ENCODE results near the gene HCFC1.

The HCFC1 gene

DNA sequence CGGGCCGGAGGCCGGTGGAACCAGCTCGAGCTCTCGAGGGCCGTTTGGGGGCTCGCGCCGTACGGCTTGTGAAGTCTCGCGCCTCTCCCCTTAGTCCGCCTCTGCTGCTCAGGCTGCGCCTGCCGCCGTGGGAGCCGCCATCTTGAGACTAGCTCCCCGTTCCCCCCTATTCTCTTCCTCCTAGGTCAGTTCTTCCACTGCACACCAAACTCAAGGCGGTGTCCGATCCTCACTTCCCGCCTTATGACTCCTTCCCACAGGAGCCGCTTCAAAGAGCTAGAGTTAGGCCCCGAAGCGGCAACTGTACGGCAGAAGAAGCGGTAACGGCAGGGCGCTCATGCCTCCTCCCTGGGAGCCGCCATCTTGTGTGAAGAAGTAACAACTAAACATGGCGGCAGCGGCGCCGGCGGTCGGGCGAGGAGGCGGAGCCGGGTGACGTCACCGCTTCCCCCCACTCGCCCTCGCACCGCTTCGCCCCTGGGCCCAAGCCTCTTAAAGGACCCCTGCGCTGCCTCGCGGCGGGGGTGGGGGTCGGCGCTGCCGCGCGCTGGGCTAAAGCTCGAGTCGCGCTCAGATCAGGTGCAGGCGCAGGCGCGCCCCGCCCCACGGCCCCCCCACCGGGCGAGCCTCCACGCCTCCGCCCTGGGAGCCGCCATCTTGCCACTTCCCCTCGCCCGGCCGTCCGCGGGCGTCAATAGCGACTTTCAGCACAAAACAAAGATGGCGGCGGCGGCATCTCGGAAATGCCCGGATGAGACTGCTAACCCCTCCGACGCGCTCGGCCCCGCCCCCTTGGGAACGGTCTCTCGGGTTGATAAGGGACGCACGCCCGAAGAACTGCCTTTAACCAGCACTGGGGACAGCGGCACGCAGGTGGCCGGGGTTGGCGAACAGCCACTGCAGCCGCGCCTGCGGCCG lies at the start of gene HCFC1:
Gene HCFC1 (minus strand): TSS at position 369 of the 918 bp plus-strand sequence. CDS start 978 bp downstream, outside the sequence.
- peak; percentile 79 for DNase-seq

DNA sequence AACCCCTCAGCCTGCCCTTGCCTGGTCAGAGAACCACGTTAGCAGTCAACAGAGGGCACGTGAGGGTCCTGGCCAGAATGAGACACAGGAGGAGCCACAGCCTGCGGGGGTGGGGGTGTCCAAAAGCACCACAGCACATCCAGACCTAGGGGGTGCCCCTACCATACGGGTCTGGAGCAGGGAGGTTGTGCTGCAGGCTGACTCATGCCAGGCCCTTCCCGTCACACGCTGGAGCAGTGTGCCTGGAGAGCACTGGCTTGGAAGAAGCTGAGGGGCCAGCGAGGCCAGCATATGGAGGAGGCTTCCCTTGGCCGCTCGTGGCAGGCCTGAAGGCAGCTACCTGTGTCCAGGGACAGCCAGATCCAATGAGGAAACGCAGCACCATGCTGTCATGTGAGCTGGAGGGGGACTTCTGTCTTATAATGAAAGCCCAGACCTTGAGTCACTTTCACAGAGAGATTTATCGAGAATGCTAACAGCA lies 49.6 kb upstream of the HCFC1 start:
- no peak for DNase-seq

DNA sequence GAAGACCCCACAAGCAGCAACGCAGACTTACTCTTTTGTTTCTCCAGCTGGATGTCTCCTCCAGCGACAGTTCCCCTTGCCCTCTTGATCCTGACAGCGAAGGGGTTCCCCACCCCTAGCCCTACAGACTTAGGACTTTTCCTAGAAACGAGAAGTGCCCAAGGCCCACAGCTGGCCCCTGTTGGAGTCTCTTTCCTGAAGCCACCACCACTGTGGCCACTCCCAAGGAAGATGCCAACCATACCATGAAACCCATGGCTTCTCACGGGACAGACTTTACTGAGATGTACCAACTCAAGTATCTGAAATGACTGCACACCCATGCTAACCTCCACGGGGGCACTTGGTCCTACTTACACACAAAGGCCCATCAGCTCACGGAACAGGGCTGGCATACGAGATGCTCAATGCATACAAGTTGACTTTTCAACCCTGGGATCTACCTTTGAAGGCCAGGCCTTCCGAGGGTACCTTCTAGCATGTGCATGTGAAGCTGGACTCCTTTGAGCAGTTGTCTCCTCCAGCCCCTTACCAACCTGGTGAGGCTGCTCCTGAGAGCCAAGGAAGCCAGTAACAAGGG lies 49.0 kb upstream of the HCFC1 start:
- no peak for DNase-seq

DNA sequence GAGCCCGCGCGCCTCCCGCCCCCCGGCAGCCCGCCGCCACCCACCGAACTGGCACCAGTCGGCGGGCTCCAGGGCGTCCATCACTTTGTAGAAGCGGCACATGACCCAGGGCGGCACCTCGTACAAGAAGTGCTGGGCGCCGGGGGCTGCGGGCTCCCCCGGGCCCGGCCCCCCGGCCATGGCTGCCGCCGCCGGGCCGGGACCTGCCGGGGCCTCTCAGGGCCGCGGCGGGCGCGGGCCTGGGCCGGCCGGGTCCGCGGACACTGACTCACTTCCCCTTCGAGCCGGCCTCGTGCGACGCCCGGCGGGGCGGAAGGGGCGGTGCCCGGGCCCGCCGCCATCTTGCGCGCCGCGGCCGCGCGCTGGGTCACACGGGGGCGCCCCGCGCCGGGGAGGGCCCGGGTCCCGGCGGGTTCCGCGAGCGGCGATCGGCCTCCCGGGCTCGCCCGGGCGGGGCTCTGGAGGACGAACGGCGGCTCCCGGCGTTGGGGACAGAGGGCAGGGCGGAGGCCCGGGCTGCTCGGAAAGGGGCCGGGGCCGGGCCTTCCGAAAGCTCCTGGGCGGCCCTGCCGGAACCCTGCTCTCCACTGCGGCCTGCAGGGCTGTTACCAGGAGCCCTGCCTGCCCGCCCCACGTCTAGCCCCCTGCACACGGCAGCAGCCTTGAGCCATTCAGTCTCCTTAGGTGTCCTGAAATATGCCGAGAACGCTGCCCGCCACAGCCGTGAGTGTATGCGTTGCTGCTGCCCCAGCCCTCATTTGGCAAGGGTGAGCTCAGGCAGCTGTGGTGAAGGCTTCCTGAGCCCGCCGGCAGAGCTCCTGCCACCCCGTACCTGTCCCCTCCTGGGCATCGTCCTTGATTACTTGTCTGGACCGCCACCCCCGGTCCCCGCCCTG lies 48.3 kb upstream of the HCFC1 start, which contains the start of gene IRAK1:
Gene IRAK1 (minus strand): TSS at position 270 of the 896 bp plus-strand sequence. CDS start 90 bp downstream, at position 180.
- DNase-seq = peak; percentile 12

DNA sequence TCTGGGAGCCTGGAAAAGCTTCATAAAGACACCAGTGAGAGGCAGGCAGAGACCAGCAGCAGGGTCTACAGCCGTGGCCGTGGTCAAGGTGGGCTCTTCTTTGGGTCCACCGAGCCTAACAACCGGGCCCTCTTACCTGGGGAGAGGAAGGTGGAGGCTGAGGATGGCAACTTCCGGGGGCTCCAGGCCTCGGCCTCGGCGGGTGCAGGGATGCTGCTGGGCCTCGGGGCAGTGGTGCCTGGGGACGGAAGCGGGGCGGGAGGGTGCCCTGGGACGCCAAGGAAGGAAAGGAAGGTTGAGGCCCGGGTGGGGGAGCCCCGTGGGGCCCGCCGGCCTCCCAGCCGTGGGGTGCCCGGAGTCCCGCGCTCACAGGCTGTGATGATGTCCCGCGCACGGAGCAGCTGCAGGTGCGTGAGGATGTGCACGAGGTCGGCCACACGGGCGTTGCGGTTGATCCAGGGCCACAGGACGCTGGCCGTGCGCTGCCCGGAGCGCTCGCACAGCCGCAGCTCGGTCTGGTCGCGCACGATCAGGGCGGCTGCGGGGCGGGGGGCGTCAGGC lies 47.5 kb upstream of the HCFC1 start:
- no peak for DNase-seq

DNA sequence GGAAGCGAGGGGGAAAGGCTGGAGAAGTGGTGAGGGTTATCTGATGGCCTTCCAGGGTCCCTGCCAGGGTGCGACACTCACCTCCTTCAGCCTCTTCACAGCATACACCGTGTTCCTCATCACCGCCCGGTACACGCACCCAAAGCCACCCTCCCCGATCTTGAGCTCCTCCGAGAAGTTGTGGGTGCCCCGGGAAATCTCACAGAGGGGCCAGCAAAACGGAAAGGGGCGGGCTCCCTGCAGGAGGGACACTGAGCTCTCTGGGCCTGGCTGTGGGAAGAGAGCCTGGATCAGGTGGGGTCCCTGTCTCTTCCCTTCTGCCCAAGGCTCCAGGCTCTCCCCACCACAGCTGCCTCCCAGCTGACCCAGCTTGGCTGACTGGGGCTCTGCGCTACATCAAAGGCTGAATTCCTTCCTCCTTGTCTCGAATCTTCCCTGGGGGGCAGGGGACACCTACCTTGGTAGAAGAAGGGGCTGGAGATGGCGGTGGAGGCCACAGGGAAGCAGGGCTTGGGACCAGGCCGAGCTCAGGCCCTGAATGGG lies 47.0 kb upstream of the HCFC1 start:
- no peak for DNase-seq

DNA sequence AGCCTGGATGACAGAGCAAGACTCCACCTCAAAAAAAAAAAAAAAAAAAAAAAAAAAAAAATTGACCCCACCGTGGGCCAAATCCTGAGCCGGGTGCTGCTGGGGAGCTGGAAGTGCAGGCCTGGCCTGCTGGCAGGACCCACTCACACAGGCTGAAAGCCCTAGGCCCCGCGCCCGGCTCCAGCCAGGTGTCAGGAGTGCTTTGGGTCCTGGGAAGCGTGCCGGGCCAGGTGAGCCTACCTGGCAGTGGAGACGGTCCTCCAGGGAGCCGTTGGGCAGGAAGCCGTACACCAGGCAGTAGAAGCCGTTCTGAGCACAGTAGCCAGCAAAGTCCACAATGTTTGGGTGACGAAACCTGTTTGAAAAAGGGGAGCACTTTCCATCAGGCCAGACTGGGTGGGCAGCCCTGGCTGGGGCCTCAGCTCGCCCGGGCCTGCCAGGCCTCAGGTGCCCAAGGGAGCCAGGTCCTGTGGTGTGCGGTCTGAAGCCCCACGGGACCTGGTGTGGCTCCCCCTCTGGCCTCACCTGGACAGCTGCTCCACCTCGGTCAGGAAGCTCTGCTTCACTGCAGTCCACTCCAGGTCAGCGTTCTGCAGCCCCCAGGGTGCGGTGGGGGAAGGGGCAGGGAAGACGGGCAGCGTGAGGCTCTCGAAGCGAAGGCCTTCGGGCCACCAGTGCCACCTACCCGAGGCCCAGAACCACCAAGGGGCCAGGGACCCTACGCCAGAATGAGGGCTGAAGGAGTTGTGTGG lies 46.3 kb upstream of the HCFC1 start:
- no peak for DNase-seq

DNA sequence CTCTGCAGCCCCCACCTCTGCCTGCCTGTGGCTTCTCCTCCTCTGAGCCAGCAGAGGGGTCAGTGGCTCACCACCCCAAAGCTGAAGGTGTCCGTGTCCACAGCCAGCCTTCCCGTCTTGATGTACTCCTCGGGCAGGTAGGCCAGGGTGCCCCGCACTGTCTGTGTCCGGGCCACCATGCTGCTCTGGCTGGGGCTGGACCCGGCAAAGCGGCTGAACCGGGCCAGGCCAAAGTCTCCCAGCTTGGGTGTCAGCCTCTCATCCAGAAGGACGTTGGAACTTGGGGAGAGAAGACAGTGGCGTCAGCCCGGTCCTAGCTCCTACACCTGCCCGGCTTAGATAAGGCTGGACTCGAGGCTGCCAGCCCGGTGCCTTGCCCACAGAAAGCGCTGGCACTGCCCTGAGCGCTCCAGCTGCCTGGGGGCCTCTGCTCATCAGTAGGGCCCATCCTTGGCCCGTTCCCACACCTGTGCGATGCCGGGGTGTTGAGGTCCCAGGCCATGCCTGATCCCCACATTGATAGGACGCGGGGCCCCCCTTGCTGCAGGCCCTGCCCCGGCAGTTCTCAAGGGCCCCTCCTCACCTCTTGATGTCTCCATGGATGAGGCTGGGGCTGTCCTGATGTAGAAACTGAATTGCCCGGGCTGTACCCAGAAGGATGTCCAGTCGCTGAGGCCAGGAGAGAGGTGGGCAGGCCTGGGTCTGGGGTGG lies 44.9 kb upstream of the HCFC1 start:
- no peak for DNase-seq

DNA sequence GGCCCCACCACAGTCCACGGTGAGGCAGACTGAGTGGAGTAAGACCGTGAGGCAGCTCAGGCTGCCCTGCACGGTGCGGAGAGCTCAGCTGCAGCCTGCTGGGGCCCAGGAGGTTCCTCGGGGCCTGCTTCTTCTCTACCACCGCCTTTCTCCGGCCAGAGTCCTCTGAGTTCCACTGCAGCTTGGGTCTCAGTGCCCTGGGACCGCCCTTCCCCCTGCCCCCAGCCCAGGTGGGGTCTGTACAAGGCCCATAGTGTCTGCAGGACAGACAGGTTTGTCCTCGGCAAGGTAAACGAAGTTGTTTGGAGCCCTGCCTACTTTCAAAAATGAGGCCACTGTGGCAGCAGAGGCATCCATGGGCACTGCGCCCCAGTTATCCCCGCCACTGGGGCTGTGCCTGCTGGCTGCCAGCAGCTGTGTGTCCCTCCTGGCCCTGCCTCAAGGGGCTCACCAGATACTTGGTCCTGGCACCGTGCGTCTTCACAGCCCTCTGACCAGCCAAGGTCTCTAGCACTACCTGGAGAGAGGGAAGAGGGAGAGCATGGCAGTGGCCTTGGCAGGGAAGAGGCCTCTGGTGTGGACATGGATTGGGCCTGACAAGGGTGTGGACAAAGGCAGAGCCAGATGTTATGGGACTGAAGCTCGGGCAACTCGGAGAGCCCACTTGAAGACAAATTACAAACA lies 44.1 kb upstream of the HCFC1 start:
- DNase-seq = no peak

DNA sequence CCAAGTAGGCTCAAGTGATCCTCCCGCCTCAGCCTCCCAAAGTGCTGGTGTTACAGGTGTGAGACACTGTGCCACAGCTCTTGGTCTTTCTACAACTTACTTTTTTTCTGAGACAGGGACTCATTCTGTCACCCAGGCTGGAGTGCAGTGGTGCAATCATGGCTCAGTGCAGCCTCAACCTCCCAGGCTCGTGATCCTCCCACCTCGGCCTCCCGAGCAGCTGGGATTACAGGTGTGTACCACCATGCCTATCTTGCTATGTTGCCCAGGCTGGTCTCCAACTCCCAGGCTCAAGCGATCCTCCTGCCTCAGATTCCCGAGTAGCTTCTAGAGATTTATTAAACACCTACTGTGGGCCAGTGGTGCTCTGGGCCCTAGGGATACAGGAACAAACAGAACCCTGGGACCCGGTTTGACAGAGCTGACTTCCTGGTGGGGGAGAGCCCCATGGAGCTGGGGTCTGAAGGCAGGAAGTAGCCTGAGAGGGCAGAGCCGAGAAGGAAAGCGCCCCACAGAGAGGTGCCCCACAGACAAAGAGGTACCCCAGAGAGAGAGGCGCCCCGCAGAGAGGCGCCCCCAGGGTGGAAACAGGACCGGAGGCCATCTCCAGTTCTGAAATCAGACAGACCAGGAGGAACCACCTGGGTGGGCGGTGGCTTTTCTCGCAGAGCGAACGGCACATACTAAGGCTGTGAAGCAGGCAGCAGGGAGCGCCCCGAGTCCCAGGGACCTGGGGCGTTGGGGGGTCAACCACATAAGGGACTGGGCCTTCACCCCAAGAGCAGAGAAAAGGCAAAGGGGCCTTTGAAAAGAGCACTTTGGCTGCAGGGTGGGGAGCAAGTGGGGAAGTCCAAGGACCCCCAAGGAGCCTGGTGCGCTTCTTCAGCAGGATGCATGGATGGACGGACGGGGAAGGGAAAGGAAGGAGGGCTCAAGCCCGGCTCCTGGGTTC lies 43.1 kb upstream of the HCFC1 start:
- DNase-seq = no peak

DNA sequence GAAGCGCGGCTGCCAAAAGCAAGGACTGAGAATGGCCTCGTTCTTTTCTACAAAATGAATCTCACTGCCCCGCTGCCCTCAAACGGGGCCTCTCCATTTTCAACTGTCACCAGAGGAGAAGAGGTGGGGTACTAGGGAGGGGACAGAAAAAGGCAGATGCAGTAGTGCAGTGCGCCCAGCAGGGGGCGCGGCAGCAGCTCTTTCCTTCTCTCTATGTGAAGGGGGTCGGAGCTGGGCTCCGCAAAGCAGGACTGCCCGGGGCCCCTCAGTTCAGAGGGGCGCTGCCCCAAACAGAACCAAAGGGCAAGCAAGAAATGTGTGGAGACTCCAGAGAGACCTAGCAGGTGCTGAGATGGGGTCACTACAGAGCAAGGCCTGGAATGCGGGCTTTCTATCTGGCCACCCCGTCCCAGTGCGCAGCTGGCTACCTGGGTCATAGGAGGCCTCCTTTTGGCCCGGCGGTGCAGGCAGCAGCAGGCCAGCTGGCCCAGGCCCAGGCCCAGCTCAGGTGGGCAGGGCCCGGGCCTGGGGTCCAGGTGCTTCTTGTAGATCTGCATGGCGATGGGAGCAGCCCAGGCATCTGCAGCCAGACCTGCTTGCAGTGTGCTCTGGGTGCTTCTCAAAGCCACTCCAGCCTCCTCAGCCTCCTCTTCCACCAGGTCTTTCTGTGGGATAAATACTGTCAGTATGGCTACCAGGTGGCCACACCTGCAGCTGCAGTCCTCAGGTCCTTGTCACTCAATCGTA lies 42.2 kb upstream of the HCFC1 start:
- no peak for DNase-seq

DNA sequence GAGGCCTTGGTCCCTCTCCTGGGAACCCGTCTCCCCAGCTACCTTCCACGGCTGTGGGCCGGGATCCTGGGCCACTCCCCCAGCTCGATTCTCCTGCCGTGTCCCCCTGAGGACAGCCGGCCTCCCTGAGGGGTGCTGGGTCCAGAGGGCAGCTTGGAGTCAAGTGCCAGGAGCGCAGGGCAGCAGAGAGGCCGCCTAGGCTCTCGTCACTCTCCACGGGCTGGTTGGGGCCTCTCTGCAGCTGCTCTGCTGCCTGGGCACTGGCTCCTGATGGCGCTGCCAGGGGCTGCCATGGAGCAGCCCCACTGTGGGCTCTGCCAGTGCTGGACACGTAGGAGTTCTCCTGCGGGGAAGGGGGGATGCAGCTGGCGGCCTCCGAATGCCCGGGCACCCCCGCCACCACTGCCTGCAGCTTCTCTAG lies 41.4 kb upstream of the HCFC1 start:
- no peak for DNase-seq

DNA sequence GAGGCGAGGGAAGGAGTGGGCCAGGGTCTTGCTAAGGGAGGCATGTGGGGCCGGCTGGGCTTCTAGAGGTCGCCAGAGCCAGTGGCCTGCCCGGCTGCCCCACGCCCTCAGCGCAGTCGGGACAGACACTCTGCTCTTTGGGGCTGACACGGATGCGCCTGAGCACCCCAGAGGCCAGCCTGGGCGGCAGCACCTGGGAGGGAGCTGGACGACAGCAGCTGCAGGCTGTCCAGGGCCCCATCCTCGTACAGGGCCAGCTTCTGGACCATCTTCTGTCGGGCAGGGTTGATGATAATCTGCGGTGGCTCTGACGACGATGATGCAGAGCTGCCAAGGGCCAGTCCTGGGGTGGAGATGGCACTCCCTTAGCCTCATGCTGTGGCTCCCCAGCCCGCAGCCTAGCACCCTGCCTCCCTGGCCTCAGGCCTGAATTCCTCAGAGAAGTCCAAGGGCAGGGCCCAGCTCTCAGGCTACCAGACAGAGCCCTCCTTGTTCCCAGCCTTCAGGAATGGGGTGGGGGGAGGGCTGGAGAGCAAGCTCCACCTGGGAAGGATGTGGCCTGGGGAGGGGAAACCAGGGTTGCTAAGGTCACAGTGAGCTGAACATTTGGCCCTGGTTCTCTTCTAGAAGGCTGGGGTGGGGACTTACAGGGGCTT lies 40.8 kb upstream of the HCFC1 start:
- no peak for DNase-seq

DNA sequence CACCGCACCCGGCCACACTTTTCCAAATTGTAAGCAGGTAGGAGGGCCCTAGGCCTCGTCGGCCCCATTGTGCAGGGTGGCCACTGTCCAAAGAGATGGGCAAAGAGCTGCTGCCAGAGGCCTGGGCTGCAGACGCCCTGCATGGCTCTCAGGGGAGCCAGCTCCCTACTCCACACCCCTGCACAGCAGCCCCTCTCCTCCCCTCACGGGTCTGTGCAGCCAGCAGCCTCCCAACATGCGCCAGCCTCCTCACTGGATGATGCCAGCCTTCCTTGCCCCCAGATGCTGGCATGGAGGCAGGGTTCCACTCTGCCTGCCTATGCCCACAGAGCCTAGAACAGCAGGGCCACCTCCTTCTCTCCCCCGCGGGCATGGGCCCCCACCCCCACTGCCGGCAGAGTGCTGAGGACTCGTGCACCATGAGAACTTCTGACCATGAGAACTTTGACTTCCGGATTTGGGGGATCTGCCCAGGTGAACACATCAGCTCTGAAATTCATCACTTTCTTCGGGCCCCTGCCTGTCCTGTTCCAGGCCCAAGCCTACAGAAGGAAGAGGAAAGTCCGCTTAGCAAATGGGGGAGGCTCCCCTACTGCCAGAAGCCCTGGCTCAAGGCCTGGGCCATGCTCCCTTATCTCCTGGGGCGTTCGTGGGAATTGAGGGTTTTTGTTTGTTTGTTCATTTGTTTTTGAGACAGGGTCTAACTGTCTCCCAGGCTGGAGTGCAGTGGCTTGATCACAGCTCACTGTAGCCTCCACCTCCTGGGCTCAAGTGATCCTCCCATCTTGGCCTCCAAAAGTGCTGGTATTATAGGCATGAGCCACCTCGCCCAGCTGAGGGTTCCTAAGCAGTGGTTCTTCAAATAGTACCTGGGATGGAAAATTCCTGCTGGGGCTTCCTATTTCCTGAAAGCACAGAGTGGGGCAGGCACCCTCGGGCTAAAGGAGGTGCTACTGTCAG lies 40.0 kb upstream of the HCFC1 start:
- DNase-seq = no peak

DNA sequence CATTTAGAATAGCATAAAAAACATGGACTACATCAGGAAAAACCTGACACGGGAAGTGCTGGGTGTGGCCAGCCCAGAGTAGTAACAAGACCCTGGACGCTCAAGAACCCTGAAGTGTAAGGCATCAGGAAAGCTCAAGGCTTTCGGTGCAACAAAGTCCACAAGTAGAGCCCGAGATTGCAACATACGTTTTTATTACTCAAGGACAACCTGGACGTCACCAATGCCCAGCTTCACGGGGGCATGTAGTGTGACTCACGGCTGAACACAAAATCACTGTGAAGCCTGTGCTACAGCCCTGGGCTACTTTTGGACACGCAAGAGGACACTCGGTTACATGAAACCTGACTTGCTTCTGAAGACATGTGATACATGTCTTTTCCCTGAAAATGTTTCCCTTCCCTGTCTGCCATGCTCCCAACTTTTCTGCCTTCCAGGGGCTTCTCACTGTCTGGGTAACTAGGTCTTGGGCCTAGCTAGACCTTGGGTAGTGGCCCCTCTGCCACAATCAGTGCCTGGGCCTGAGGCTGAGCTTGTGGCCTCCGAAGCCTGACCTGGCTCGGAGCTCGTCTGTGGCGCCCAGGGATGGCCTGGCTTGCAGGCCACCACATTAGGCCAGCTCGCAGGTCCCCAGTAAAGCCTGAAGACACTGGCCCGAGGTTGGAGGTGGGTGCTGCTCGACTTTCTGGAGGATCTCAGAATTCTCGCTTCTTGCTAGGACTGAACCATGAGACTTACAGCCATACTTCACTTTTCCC lies 38.9 kb upstream of the HCFC1 start:
- no peak for DNase-seq

DNA sequence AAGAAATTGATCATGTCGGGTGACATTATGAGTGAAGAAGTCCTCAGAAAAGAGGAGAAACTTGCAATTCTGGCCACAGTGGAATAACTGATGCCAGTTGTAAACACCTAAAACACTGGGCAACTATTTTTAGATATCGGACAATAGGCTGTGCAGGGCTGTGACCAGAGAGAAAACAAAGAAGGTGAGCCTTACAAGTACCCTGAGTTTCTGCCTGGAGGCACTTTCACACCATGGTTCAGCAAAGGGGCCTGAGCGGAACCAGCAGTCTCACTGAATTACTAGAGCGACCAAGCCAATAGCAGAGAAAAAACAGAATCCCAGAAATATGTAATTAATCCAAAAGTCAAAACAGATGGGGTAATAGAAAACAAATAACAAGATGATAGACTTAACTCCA lies 36.9 kb upstream of the HCFC1 start:
- DNase-seq = no peak
